Adrenal gland (tissue), 12 donors: Measurements from ENCODE around the gene C12orf42. TPM values are rescaled to one million over a fixed set of nuclear protein-coding genes. Genes with fewer than 3 reads are reported as not detected.

Experiments used
- DNase-seq, 7 donors: peaks; one replicate each; pipeline ENCODE4 v3.0.0-alpha.2; 2019 to 2020
- H3K27ac ChIP-seq, 5 donors: fragments of 200-600 bp; sonication (generic) in 4 of 5; 1 replicate in 3 of 5; 2 replicates in 2 of 5; pipeline versions ENCODE4 v1.5.1 to v1.8.0; 2016 to 2020; ENCODE audit warnings: mild to moderate bottlenecking in 1 of 5
- H3K27me3 ChIP-seq: fragments of 200-600 bp; 2 replicates; pipeline ENCODE4 v1.8.0; 2021
- H3K36me3 ChIP-seq, 2 donors: fragments of 200-600 bp; replicated peaks in 1 of 2; 1 replicate in 1 of 2; 2 replicates in 1 of 2; pipeline versions ENCODE4 v1.5.1 to v1.8.0; 2018 to 2022
- H3K4me1 ChIP-seq, 2 donors: fragments of 200-600 bp; replicated peaks in 1 of 2; 1 replicate in 1 of 2; 2 replicates in 1 of 2; pipeline versions ENCODE4 v1.5.1 to v1.8.0; 2018 to 2021
- H3K4me3 ChIP-seq, 4 donors: fragments of 200-600 bp; sonication (generic) in 3 of 4; one replicate each; pipeline ENCODE4 v1.5.1; 2016 to 2018
- H3K9me3 ChIP-seq, 3 donors: fragments of 200-600 bp; sonication (generic) in 1 of 3; replicated peaks in 1 of 3; 1 replicate in 2 of 3; 2 replicates in 1 of 3; pipeline versions ENCODE4 v1.5.1 to v1.8.0; 2016 to 2021
- POLR2A ChIP-seq, 2 donors: fragments of 450-650 bp; IDR thresholded peaks; one replicate each; pipeline ENCODE4 v1.6.1; 2017; ENCODE audit warnings: antibody characterized with exemption in 2 of 2, mild to moderate bottlenecking in 2 of 2, moderate library complexity in 1 of 2
- WGBS, 4 donors: extraction: QIAGEN DNeasy Blood & Tissue Kit in 2 of 4; methylation state at CpG; one replicate each; pipeline versions ENCODE4 v1.1.5 to v1.1.7; 2013 to 2017; 5-methylcytosine and 5-hydroxymethylcytosine counted together
- intact Hi-C, 2 donors: fragments of 100-400 bp; cut with DNase I; formaldehyde crosslinking; loops; one replicate each; pipeline versions ENCODE4 v1.14.1 to v1.15.0; 2022 to 2023
- polyA plus RNA-seq, 3 donors: library from polyadenylated mRNA; stranded (reverse); fragments of 200-250 nt in 2 of 3; fragments of 350-450 nt in 1 of 3; fragmentation: Illumina TruSeq in 1 of 3; extraction: RNeasy Lipid Tissue Mini Kit (QIAGEN cat#74804) in 1 of 3; gene quantifications; one replicate each; pipeline ENCODE4 v1.2.3, GENCODE V29; 2013 to 2014
- total RNA-seq, 9 donors: library from RNA; depleted of rRNA in 4 of 9; stranded (reverse); fragments of >200 nt in 4 of 9; fragments of 120-200 nt in 1 of 9; fragmentation: NEBNext Ultra II Directional in 1 of 9; extraction: Animal tissue kit (Norgen Biotek cat#: 25700) in 1 of 9; gene quantifications; one replicate each; pipeline versions ENCODE4 v1.1.0 to v1.2.4, GENCODE V29; 2013 to 2023
- TF ChIP-seq, protein P1 (sequence below), 6 experiments: fragments of 450-650 bp in 4 of 6; fragments of 200-600 bp in 2 of 6; sonication (generic) in 1 of 6; IDR thresholded peaks; 1 replicate in 5 of 6; 2 replicates in 1 of 6; pipeline versions ENCODE4 v1.5.1 to v1.8.0; 2016 to 2021; ENCODE audit warnings: antibody characterized with exemption in 6 of 6, mild to moderate bottlenecking in 2 of 6, moderate library complexity in 1 of 6
- donor health status: healthy with polysubstance abuse.
- donor health status: Bipolar disorder and iron deficiency.
- donor health status: DM: yes; HTN: yes; CAD: no.
- donor health status: DM: no; HTN: no; CAD: no.
- donor health status: DM: no; HTN: no; CAD: no.
- donor health status: DM: yes; HTN: yes; CAD: no.

Gene C12orf42
- total and polyA plus RNA-seq, 12 donors: 0.07 TPM; not detected in 11

DNA sequence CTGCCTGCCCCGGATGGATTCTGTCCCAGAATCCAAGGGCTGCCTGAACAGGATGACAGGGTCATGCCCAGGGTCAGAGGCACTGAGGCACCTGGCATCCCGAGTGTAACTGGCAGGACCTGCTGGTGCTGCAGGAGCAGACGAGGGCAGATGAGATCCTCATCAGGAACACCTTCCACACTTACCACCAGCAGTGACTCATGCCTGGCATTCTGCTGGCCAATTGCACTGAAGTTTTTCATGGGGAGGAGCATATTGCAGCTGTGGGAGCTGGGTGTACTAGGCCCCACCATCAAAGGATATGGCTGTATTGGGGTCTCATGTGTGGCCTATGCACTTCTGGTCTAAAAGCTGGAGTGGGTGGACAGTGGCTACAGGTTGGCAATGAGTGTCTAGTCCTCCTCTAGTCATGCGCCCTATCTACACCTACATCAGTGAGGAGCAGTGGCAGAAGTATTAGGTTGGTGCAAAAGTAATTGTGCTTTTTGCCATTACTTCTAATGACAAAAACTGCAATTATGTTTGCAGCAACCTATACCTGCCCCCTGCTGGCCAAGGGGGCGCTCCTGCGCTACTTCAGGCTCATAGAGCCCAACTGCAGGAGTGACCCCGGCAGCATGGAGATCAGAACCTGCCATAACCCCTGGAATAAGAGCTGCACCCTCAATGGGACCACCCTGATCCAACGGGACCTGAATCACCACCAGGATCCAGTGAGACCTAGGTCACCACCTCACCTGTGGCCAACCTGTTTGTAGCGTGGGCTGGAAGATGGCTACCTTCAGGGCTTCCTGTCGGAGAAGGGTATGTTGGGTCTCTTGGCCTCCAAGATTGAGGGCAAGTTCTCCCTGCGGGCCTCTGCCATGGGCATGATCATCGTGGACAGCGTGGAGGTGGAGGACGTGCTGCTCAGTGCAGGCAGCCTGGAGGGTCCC lies 8.0 kb upstream of the C12orf42 start:
- Histone ChIP-seq H3K27ac (no peak overlapping the region), H3K4me3 (no peak overlapping the region), H3K36me3 (no peaks in the 10 kb centered on the region), H3K27me3 (no peaks in the 10 kb centered on the region), H3K4me1 (no peaks in the 10 kb centered on the region), H3K9me3 (no peaks in the 10 kb centered on the region)
- intact Hi-C loops: no loop called here
- peak in 3 of 7 donors; percentile 8 to 63 (median 24) for DNase-seq
- TF ChIP-seq POLR2A (IDR thresholded peaks at IDR 0.05): no peak
- TF ChIP-seq, protein P1, sequence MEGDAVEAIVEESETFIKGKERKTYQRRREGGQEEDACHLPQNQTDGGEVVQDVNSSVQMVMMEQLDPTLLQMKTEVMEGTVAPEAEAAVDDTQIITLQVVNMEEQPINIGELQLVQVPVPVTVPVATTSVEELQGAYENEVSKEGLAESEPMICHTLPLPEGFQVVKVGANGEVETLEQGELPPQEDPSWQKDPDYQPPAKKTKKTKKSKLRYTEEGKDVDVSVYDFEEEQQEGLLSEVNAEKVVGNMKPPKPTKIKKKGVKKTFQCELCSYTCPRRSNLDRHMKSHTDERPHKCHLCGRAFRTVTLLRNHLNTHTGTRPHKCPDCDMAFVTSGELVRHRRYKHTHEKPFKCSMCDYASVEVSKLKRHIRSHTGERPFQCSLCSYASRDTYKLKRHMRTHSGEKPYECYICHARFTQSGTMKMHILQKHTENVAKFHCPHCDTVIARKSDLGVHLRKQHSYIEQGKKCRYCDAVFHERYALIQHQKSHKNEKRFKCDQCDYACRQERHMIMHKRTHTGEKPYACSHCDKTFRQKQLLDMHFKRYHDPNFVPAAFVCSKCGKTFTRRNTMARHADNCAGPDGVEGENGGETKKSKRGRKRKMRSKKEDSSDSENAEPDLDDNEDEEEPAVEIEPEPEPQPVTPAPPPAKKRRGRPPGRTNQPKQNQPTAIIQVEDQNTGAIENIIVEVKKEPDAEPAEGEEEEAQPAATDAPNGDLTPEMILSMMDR (IDR thresholded peaks at IDR 0.05): peak in 4 of 6 experiments; percentile 14 to 45 (median 39)
- 75 to 85% (median 81%) methylated on average over 11 to 14 of the region's 14 CpGs for WGBS, 4 donors

DNA sequence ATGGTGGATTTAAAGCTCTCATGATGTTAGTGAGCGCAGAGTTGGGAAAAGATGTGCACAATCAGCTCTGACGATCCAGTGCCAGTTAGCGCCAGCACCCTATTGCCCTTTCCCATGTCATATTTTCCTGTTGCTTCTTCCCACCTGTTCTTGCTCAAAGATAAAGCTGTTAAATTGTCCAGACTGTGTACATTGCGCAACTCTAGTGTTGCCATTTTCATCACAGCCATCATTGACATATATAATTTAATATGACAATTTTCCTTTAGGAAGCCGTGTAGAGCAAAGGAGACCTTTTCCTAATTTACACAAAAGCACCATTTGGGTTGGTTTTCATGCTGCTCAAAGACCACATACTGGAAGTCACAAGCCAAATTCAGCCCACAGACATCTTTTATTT lies 5.7 kb upstream of the C12orf42 start:
- no peak for DNase-seq
- Histone ChIP-seq H3K4me1 (no peaks in the 10 kb centered on the region), H3K27ac (no peak overlapping the region), H3K9me3 (no peaks in the 10 kb centered on the region), H3K27me3 (peaks cover under 1% of the 10 kb centered on the region), H3K4me3 (no peak overlapping the region), H3K36me3 (no peaks in the 10 kb centered on the region)
- no peak for TF ChIP-seq POLR2A (IDR thresholded peaks at IDR 0.05)
- TF ChIP-seq, protein P1 (IDR thresholded peaks at IDR 0.05): no peak
- intact Hi-C loops: no loop called here
- WGBS, 4 donors: 81 to 87% (median 87%) methylated on average over 5 of the region's 5 CpGs

DNA sequence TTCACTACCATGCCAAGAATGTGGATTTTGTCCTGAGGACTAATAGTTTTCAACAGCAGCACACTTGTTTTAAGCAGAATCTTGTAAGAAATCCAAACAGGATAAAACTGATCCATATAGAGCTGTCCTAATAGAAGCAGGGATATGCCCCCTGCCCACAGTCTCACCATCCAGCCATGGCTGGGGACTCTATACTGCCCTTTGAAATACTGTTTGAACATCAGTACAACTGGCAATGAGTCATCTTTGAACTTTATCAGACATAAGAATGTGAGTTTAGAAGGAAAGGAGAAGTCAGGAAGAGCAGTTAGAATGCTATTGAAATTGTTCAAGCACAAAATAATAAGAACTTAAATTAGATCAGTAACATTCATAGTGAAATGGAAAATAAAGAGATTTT lies 3.8 kb upstream of the C12orf42 start:
- intact Hi-C loops: no loop called here
- TF ChIP-seq, protein P1 (IDR thresholded peaks at IDR 0.05): no peak
- TF ChIP-seq POLR2A (IDR thresholded peaks at IDR 0.05): no peak
- no peaks in the 10 kb centered on the region for H3K36me3 ChIP-seq
- no peaks in the 10 kb centered on the region for H3K9me3 ChIP-seq
- no peak overlapping the region for H3K27ac ChIP-seq
- peaks cover 0 to 8% of the 10 kb centered on the region in 2 donors for H3K4me1 ChIP-seq
- peaks cover 18% of the 10 kb centered on the region for H3K27me3 ChIP-seq
- no peak for DNase-seq
- H3K4me3 ChIP-seq: no peak overlapping the region

DNA sequence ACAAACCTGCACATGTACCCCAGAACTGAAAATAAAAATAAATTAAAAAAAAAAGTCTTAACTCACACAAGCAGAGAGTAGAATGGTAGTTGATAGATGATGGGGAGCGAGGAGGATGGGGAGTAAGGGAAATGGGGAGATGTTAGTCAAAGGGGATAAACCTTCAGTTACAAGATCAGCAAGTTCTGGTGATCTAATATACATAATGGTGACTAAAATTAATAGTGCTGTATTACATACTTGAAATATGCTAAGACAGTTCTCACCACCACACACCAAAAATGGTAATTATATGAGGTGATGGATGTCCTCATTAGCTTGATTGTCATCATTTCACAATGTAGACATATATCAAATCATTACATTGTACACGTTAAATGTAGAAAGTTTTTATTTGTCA lies 3.2 kb upstream of the C12orf42 start:
- 77 to 85% (median 80%) methylated on average over 2 of the region's 2 CpGs for WGBS, 4 donors
- no peak overlapping the region for H3K27ac ChIP-seq
- peaks cover 0 to 8% of the 10 kb centered on the region in 2 donors for H3K4me1 ChIP-seq
- TF ChIP-seq, protein P1 (IDR thresholded peaks at IDR 0.05): no peak
- no peak for TF ChIP-seq POLR2A (IDR thresholded peaks at IDR 0.05)
- peaks cover 22% of the 10 kb centered on the region for H3K27me3 ChIP-seq
- H3K4me3 ChIP-seq: no peak overlapping the region
- intact Hi-C loops: no loop called here
- no peak for DNase-seq
- no peaks in the 10 kb centered on the region for H3K9me3 ChIP-seq
- no peaks in the 10 kb centered on the region for H3K36me3 ChIP-seq
